ENCODE results near the gene PNMT. TPM values are rescaled to one million over a fixed set of nuclear protein-coding genes. Genes with fewer than 3 reads are reported as not detected.

PNMT gene
- total RNA-seq, 1 donor from 2014 or later, result 5.1 TPM

DNA sequence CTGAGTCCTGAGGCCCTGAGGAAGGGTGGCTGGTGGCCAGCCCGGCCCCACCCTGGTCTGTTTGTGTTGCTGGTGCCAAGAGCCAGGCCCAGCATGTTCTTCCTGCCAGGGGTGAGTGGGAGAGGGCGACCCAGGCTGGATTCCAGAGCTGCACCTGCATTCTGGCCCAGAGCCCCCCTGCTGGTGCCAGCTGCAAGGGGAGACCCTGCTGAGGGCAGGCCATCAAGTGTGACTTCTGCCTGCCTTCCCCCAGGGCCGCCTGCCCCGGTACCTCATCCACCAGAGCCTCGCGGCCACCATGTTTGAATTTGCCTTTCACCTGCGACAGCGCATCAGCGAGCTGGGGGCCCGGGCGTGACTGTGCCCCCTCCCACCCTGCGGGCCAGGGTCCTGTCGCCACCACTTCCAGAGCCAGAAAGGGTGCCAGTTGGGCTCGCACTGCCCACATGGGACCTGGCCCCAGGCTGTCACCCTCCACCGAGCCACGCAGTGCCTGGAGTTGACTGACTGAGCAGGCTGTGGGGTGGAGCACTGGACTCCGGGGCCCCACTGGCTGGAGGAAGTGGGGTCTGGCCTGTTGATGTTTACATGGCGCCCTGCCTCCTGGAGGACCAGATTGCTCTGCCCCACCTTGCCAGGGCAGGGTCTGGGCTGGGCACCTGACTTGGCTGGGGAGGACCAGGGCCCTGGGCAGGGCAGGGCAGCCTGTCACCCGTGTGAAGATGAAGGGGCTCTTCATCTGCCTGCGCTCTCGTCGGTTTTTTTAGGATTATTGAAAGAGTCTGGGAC lies 5.5 kb upstream of the PNMT start:
- H3K27ac ChIP-seq, result peak overlapping the region; percentile 68 to 74
- no peak for DNase-seq (ENCODE audit: low spot score in 2 of 2)
- no peaks in the 10 kb centered on the region for H3K27me3 ChIP-seq
- TF ChIP-seq CTCF (IDR thresholded peaks at IDR 0.05), result no peak
- intact Hi-C loops (cut with DNase I), result no loop called here
- no peaks in the 10 kb centered on the region for H3K9me3 ChIP-seq
- peaks cover 25 to 28% of the 10 kb centered on the region in 2 donors for H3K36me3 ChIP-seq
- H3K4me3 ChIP-seq, result no peak overlapping the region
- H3K4me1 ChIP-seq, result peaks cover 20 to 49% of the 10 kb centered on the region in 2 donors

DNA sequence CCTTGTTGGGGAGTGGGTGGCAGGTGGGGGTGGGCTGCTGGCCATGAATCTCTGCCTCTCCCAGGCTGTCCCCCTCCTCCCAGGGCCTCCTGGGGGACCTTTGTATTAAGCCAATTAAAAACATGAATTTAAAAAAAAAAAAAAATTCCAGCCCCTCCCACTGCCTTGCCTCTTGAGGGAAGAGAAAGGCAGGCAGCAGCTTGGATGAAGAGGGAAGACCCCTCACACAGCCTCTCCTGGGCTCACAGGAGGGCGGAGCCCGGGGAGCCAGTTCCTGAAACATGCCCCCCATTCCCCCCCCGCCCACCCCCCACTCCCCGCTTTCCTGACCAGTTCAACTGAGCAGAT lies 4.9 kb upstream of the PNMT start:
- Histone ChIP-seq H3K9me3 (no peaks in the 10 kb centered on the region), H3K27ac (peak overlapping the region; percentile 68 to 74), H3K27me3 (no peaks in the 10 kb centered on the region), H3K4me3 (no peak overlapping the region), H3K36me3 (peaks cover 19 to 24% of the 10 kb centered on the region in 2 donors), H3K4me1 (peaks cover 23 to 54% of the 10 kb centered on the region in 2 donors)
- intact Hi-C loops (cut with DNase I), result no loop called here
- no peak for TF ChIP-seq CTCF (IDR thresholded peaks at IDR 0.05)
- DNase-seq (ENCODE audit: low spot score in 2 of 2), result no peak

- Histone ChIP-seq H3K9me3 (no peaks in the 10 kb centered on the region), H3K4me1 (peaks cover 25 to 58% of the 10 kb centered on the region in 2 donors), H3K27me3 (no peaks in the 10 kb centered on the region), H3K36me3 (peaks cover 13 to 21% of the 10 kb centered on the region in 2 donors), H3K27ac (peak overlapping the region; percentile 68 to 74), H3K4me3 (no peak overlapping the region)
- DNase-seq (ENCODE audit: low spot score in 2 of 2), result no peak
- no peak for TF ChIP-seq CTCF (IDR thresholded peaks at IDR 0.05)
- intact Hi-C loops (cut with DNase I), result no loop called here
Observed at GRCh38 chr17:39663688-39664580, 4.3 kb upstream of the PNMT start.

DNA sequence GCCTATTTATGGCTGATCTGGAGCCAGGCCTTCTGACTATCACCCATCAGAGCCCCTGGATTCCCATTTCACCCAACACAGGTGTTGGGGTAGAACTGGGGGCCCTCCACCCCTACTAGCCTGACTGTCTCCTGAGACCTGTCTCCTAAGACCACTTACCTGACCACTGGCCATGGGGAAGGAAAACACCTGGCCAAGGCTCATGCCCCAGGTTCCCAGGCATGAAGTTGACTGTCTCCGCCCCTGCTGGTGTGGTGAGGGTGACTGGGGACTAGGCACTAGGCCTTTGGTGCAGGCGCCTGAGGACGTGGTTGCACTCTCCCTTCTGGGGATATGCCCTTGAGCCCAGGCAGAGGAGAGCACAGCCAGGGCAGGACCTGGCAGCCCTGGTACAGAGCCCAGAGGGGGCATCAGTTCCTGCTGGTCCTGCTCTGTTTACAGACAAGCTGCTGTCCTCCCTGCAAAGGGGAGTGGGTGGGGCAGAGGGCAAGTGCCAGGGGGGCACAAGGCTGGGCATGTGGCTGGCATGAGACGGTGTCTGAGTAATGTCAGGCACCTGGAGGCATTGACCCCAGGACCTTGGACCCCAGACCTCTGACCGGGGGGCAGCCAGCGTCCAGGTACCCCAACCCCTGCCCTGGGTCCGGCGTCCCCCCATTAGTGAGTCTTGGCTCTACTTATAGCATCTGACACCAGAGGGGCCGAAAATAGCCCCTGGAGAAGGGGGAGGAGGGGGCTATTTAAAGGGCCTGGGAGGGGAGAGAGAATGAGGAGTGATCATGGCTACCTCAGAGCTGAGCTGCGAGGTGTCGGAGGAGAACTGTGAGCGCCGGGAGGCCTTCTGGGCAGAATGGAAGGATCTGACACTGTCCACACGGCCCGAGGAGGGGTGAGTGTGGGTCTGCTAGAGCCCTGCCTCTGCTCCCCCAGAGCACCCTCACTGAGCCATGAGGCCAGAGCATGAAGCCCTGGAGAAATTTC lies 3.4 kb upstream of the PNMT start, which contains the start of gene TCAP:
TSS of gene TCAP (plus strand) at position 769 of the 981 bp plus-strand sequence. CDS start at position 780, 11 bp downstream.
- Histone ChIP-seq H3K27me3 (no peaks in the 10 kb centered on the region), H3K9me3 (no peaks in the 10 kb centered on the region), H3K27ac (peak within 1 kb of the TSS; percentile 68 to 74), H3K4me3 (peak within 1 kb of the TSS in 1 of 2 donors; percentile 4), H3K4me1 (peaks cover 25 to 58% of the 10 kb centered on the region in 2 donors), H3K36me3 (peaks cover 5 to 12% of the 10 kb centered on the region in 2 donors)
- DNase-seq (ENCODE audit: low spot score in 2 of 2), result no peak
- intact Hi-C loops (cut with DNase I), result loop anchor here (5.0 kb wide), 1 partner anchor 67 kb away; the partner anchor contains the start of gene MIEN1
- TF ChIP-seq CTCF (IDR thresholded peaks at IDR 0.05), result no peak
